Gastroesophageal sphincter (tissue), 4 donors: Measurements from ENCODE around the gene PARD3B. TPM values are rescaled to one million over a fixed set of nuclear protein-coding genes. Genes with fewer than 3 reads are reported as not detected.

Experiments used
- ATAC-seq: fragments of 150-250 bp; one replicate; pipeline ENCODE4 v1.9.1; 2016; ENCODE audit warnings: mild to moderate bottlenecking, moderate library complexity
- H3K27ac ChIP-seq, 4 donors: fragments of 200-600 bp; sonication (generic) in 3 of 4; 1 replicate in 3 of 4; 2 replicates in 1 of 4; pipeline ENCODE4 v1.5.1; 2016 to 2019
- H3K27me3 ChIP-seq: fragments of 200-600 bp; sonication (generic); one replicate; pipeline ENCODE4 v1.5.1; 2019
- H3K36me3 ChIP-seq, 2 donors: fragments of 200-600 bp; sonication (generic); one replicate each; pipeline ENCODE4 v1.5.1; 2019; ENCODE audit warnings: control low read depth in 1 of 2
- H3K4me1 ChIP-seq, 3 donors: fragments of 200-600 bp; sonication (generic); 1 replicate in 2 of 3; 2 replicates in 1 of 3; pipeline ENCODE4 v1.5.1; 2016 to 2019; ENCODE audit warnings: control low read depth in 2 of 3
- H3K4me3 ChIP-seq, 2 donors: fragments of 200-600 bp; sonication (generic); one replicate each; pipeline ENCODE4 v1.5.1; 2019; ENCODE audit warnings: mild to moderate bottlenecking in 1 of 2, moderate library complexity in 1 of 2
- H3K9me3 ChIP-seq, 3 donors: fragments of 200-600 bp; sonication (generic); one replicate each; pipeline ENCODE4 v1.5.1; 2017 to 2019; ENCODE audit warnings: control low read depth in 2 of 3
- EP300 ChIP-seq: sonication (generic); formaldehyde crosslinking; IDR thresholded peaks from one replicate; pipeline ENCODE4 v1.6.1; 2017; ENCODE audit warnings: antibody characterized with exemption, mild to moderate bottlenecking
- POLR2A ChIP-seq, 2 donors: fragments of 450-650 bp; IDR thresholded peaks; one replicate each; pipeline ENCODE4 v1.6.1; 2017; ENCODE audit warnings: antibody characterized with exemption in 2 of 2, mild to moderate bottlenecking in 2 of 2, moderate library complexity in 1 of 2
- POLR2AphosphoS5 ChIP-seq: sonication (generic); formaldehyde crosslinking; IDR thresholded peaks from one replicate; pipeline ENCODE4 v1.6.1; 2017; ENCODE audit warnings: antibody characterized with exemption
- WGBS, 2 donors: methylation state at CpG; one replicate each; pipeline ENCODE4 v1.1.5; 2018; ENCODE audit warnings: low coverage in 1 of 2; 5-methylcytosine and 5-hydroxymethylcytosine counted together
- total RNA-seq, 4 donors: library from RNA; depleted of rRNA; stranded (reverse); fragments of >200 nt; gene quantifications; one replicate each; pipeline ENCODE4 v1.1.0, GENCODE V29; 2016
- TF ChIP-seq, protein P1 (sequence below), 4 experiments: fragments of 200-600 bp in 2 of 4; fragments of 450-650 bp in 2 of 4; sonication (generic) in 1 of 4; IDR thresholded peaks; one replicate each; pipeline ENCODE4 v1.5.1; 2017 to 2019; ENCODE audit warnings: antibody characterized with exemption in 4 of 4, mild to moderate bottlenecking in 2 of 4, moderate library complexity in 2 of 4

Gene PARD3B
- total RNA-seq, 4 donors from 2014 or later = 29.6 to 42.2 (median 41.0) TPM

DNA sequence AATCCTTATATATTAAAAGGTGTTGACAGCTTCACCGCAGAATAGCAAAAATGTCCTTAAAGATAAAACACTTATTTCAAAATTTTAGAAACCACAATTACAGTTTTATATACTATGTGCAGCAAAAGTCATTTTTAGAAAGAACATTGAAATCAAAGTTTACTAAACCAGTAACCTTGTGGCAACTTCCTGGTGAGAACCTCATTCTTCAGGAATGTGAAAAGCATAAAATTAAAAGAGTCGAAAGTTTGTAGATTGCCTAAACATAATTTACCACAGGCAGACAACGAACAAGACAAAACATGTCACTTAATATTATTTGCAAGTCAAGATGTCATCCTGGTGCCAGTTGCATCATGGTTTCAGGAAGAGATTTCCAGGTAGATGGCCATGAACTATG, 1028.7 kb downstream of the PARD3B start:
- no peak for ATAC-seq
- Histone ChIP-seq H3K4me1 (no peaks in the 10 kb centered on the region), H3K36me3 (no peaks in the 10 kb centered on the region), H3K27ac (no peak overlapping the region), H3K4me3 (no peak overlapping the region), H3K27me3 (no peaks in the 10 kb centered on the region), H3K9me3 (peaks cover 0 to 18% (median 0%) of the 10 kb centered on the region in 3 donors)
- TF ChIP-seq EP300 (no peak), POLR2A (IDR thresholded peaks at IDR 0.05) (no peak)
- TF ChIP-seq, protein P1, sequence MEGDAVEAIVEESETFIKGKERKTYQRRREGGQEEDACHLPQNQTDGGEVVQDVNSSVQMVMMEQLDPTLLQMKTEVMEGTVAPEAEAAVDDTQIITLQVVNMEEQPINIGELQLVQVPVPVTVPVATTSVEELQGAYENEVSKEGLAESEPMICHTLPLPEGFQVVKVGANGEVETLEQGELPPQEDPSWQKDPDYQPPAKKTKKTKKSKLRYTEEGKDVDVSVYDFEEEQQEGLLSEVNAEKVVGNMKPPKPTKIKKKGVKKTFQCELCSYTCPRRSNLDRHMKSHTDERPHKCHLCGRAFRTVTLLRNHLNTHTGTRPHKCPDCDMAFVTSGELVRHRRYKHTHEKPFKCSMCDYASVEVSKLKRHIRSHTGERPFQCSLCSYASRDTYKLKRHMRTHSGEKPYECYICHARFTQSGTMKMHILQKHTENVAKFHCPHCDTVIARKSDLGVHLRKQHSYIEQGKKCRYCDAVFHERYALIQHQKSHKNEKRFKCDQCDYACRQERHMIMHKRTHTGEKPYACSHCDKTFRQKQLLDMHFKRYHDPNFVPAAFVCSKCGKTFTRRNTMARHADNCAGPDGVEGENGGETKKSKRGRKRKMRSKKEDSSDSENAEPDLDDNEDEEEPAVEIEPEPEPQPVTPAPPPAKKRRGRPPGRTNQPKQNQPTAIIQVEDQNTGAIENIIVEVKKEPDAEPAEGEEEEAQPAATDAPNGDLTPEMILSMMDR (IDR thresholded peaks at IDR 0.05) = no peak
- WGBS, 2 donors = 88 to 100% methylated on average over 3 of the region's 3 CpGs

DNA sequence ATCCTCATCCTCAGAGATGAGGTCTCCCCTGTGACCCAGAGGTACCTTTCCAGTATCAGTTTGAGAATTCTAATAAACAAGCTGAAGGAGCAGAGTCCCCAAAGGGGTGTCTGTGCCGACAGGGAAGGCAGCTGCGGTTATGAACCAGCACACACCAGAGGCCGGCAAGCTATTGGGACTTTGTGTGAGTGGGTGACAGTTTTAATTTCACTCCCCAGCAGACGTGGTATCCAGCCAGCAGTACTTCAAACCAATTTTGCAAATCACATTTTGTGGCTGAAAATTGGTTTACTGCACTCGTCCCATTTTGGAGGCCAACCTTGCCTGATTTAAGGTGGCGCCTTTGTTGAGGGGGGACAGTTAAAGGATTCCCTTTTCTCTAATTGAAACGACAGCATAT, 1034.1 kb downstream of the PARD3B start:
- TF ChIP-seq POLR2AphosphoS5 (no peak), EP300 (no peak), POLR2A (IDR thresholded peaks at IDR 0.05) (no peak)
- TF ChIP-seq, protein P1 (IDR thresholded peaks at IDR 0.05) = no peak
- Histone ChIP-seq H3K27ac (no peak overlapping the region), H3K9me3 (peaks cover 0 to 18% (median 0%) of the 10 kb centered on the region in 3 donors), H3K27me3 (no peaks in the 10 kb centered on the region), H3K4me1 (no peaks in the 10 kb centered on the region), H3K36me3 (no peaks in the 10 kb centered on the region), H3K4me3 (no peak overlapping the region)
- ATAC-seq = no peak
- 72 to 93% methylated on average over 3 to 7 of the region's 7 CpGs for WGBS, 2 donors

DNA sequence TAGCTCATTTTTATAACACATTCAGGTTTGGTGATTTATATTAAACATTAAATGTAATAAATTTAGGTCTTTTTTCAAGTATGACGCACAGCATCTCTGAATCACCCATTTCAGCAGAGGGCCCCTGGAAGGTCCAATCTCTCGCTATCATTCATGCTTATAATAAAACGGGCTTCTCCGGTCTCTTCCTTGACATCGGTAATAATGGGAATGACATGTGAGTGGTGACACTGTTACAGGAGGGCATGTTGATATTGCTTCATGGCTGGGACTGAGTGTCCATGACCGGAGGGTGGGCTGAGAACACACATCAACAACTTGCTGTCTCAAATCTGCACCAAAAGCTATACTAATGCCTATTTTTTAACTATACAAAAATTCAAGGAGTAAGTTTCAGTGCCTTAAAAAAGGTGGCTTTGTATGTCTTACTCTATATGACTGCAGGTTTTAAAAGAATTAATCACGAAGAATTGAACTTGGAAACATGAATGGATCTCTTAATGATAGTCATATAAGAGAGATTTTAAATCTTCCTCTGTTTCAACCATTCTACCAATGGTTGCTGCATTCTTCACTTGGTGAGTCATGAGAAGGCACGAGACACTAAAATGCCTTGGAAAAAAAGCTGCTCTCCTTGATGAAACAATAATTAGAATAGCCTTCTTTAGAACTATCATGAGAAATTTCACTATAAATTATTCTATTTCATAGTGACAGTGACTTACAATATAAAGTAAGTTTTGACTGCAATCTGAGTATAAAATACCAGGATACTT, 1035.1 kb downstream of the PARD3B start:
- no peak for ATAC-seq
- no peaks in the 10 kb centered on the region for H3K4me1 ChIP-seq
- H3K36me3 ChIP-seq = no peaks in the 10 kb centered on the region
- TF ChIP-seq POLR2AphosphoS5 (no peak), EP300 (no peak), POLR2A (IDR thresholded peaks at IDR 0.05) (no peak)
- TF ChIP-seq, protein P1 (IDR thresholded peaks at IDR 0.05) = no peak
- no peak overlapping the region for H3K27ac ChIP-seq
- H3K4me3 ChIP-seq = no peak overlapping the region
- peaks cover 0 to 14% (median 0%) of the 10 kb centered on the region in 3 donors for H3K9me3 ChIP-seq
- WGBS, 2 donors = 82 to 84% methylated on average over 8 of the region's 8 CpGs
- no peaks in the 10 kb centered on the region for H3K27me3 ChIP-seq

DNA sequence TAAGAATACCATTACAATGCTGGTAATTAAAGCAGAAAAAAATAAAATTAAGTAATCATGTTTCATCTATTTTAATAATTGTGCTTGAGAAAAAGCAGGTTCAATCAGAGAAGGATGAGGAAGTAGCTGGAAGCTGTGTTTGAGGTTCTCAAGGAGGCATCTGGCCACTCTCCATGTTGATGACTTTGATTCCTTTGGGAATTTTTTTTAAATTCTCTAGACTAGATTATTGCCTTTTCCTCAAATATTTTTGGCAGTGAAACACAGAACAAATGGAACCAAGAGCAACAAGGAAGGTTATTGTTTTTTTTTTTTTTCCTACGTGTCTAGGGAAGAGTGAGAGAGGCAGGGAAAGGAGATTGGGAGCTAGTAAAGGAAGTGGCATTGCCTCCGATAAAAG, 1037.1 kb downstream of the PARD3B start:
- Histone ChIP-seq H3K27ac (no peak overlapping the region), H3K4me3 (no peak overlapping the region), H3K27me3 (no peaks in the 10 kb centered on the region), H3K4me1 (no peaks in the 10 kb centered on the region), H3K9me3 (no peaks in the 10 kb centered on the region), H3K36me3 (no peaks in the 10 kb centered on the region)
- TF ChIP-seq POLR2A (IDR thresholded peaks at IDR 0.05) (no peak), POLR2AphosphoS5 (no peak), EP300 (no peak)
- TF ChIP-seq, protein P1 (IDR thresholded peaks at IDR 0.05) = no peak
- 57 to 74% methylated on average over 2 of the region's 2 CpGs for WGBS, 2 donors
- no peak for ATAC-seq
